K562 (cell line): ENCODE results near the gene TAAR2. TPM values are rescaled to one million over a fixed set of nuclear protein-coding genes. Genes with fewer than 3 reads are reported as not detected.

ENCODE experiments used
- ATAC-seq: fragments of 200-7000 bp; cut with Tn5 transposase; 3 replicates; pipeline ENCODE4 v1.9.1; 2020; ENCODE audit warnings: moderate library complexity
- BruUV-seq: library from RNA; stranded (reverse); fragments of 400-500 nt; replicated peaks from 2 replicates; lab custom pipeline; 2021; lab: Mats Ljungman, UMichigan
- CTCF ChIA-PET: fragments of 300-600 bp; formaldehyde crosslinking; extraction: SDS; loops from one replicate; lab custom pipeline; 2021; ENCODE audit warnings: low intra/inter-chr PET ratio; lab: Yijun Ruan, JAX
- POLR2A ChIA-PET: fragments of 300-600, 350-650 bp; sonication (Branson Sonifier 250); formaldehyde crosslinking; extraction: SDS; loops from one replicate; lab custom pipeline; 2021; ENCODE audit warnings: antibody characterized with exemption, inconsistent platforms; lab: Yijun Ruan, JAX
- DNase-seq, 4 experiments: peaks; one replicate each; pipeline versions ENCODE4 v3.0.0 to v3.0.0-alpha.2; 2011 to 2018; ENCODE audit warnings: low spot score in 3 of 4, mixed read lengths in 3 of 4; ENCODE audit errors: extremely low read depth in 1 of 4
- FAIRE-seq: peaks from 2 replicates; lab custom pipeline; 2011; peaks lifted over from hg19 to GRCh38; lab: Jason Lieb, UNC
- H2AFZ ChIP-seq: 2 replicates; pipeline ENCODE4 v1.6.0; 2011; ENCODE audit warnings: low read depth, low read length, control low read depth, inconsistent platforms
- H3K27ac ChIP-seq: fragments of 200-600 bp; 3 replicates; pipeline ENCODE4 v1.8.0; 2011; ENCODE audit warnings: low read depth, mild to moderate bottlenecking, control low read depth, inconsistent platforms, low read length, moderate library complexity, mixed read lengths; ENCODE audit errors: extremely low read depth
- H3K27me3 ChIP-seq, 2 experiments: fragments of 300-600 bp in 1 of 2; 2 replicates in 1 of 2; 3 replicates in 1 of 2; pipeline versions ENCODE4 v1.6.0 to v1.8.0; 2011; ENCODE audit warnings: inconsistent platforms in 2 of 2, low read length in 2 of 2, mild to moderate bottlenecking in 1 of 2, mixed read lengths in 1 of 2, moderate library complexity in 1 of 2; ENCODE audit not compliant: control insufficient read depth in 2 of 2, insufficient read depth in 2 of 2
- H3K36me3 ChIP-seq: fragments of 300-600 bp; 3 replicates; pipeline ENCODE4 v1.8.0; 2011; ENCODE audit warnings: mild to moderate bottlenecking, low read length, inconsistent platforms; ENCODE audit not compliant: control insufficient read depth, insufficient read depth
- H3K4me1 ChIP-seq, 2 experiments: fragments of 200-600 bp in 1 of 2; replicated peaks in 1 of 2; 2 replicates in 1 of 2; 3 replicates in 1 of 2; pipeline versions ENCODE4 v1.5.1 to v1.8.0; 2011; ENCODE audit warnings: inconsistent platforms in 2 of 2, low read length in 2 of 2, mild to moderate bottlenecking in 1 of 2, mixed read lengths in 1 of 2, moderate library complexity in 1 of 2; ENCODE audit not compliant: control insufficient read depth in 2 of 2, insufficient read depth in 2 of 2
- H3K4me2 ChIP-seq: 2 replicates; pipeline ENCODE4 v1.6.1; 2011; ENCODE audit warnings: low read length, control low read depth, inconsistent platforms, mixed read lengths; ENCODE audit not compliant: insufficient read depth
- H3K4me3 ChIP-seq: fragments of 200-600 bp; sonication (generic), shearing (Covaris generic); 2 replicates; pipeline ENCODE4 v1.5.1; 2016; ENCODE audit warnings: control low read depth, inconsistent platforms
- H3K79me2 ChIP-seq: fragments of 200-600 bp; 3 replicates; pipeline ENCODE4 v1.8.0; 2011; ENCODE audit warnings: low read length, inconsistent platforms; ENCODE audit not compliant: control insufficient read depth, insufficient read depth
- H3K9ac ChIP-seq, 2 experiments: 2 replicates each; pipeline versions ENCODE4 v1.6.0 to v1.6.1; 2011; ENCODE audit warnings: low read depth in 2 of 2, low read length in 2 of 2, control low read depth in 1 of 2, inconsistent platforms in 1 of 2, mild to moderate bottlenecking in 1 of 2, mixed read lengths in 1 of 2; ENCODE audit not compliant: insufficient read depth in 1 of 2
- H3K9me1 ChIP-seq: one replicate; pipeline ENCODE4 v1.6.0; 2011; ENCODE audit warnings: inconsistent platforms, mild to moderate bottlenecking, low read length, moderate library complexity; ENCODE audit not compliant: control insufficient read depth, insufficient read depth
- H3K9me3 ChIP-seq: replicated peaks from 2 replicates; pipeline ENCODE4 v1.5.1; 2011; ENCODE audit warnings: low read depth, low read length, inconsistent platforms; ENCODE audit not compliant: control insufficient read depth, insufficient read depth
- H4K20me1 ChIP-seq: replicated peaks from 2 replicates; pipeline ENCODE4 v1.6.1; 2011; ENCODE audit warnings: low read length, inconsistent platforms, mixed read lengths; ENCODE audit not compliant: control insufficient read depth, insufficient read depth
- BRD4 ChIP-seq: fragments of 200-600 bp; sonication (generic); IDR thresholded peaks from 2 replicates; pipeline ENCODE4 v1.6.1; 2017; ENCODE audit warnings: inconsistent platforms
- CEBPG ChIP-seq, 3 experiments: fragments of 200-800 bp in 1 of 3; sonication (Bioruptor generic) in 1 of 3; sonication (generic) in 1 of 3; formaldehyde crosslinking in 1 of 3; IDR thresholded peaks in 2 of 3; conservative IDR thresholded peaks in 1 of 3; 2 replicates each; pipeline versions ENCODE4 v1.6.1 to v1.8.0; 2016 to 2022; ENCODE audit warnings: missing compliant biosample characterization in 2 of 3, missing genetic modification characterization in 2 of 3, mild to moderate bottlenecking in 1 of 3, missing genetic modification reagents in 1 of 3
- FOS ChIP-seq: IDR thresholded peaks from 3 replicates; pipeline ENCODE4 v1.6.1; 2011; ENCODE audit not compliant: insufficient read length; ENCODE audit errors: extremely low read depth
- GABPB2 ChIP-seq: fragments of 250-450 bp; sonication (Bioruptor Pico); conservative IDR thresholded peaks from 2 replicates; pipeline ENCODE4 v1.5.1; 2021; ENCODE audit warnings: mild to moderate bottlenecking
- HNRNPH1 ChIP-seq: fragments of 200-400 bp; formaldehyde crosslinking; optimal IDR thresholded peaks from 2 replicates; pipeline ENCODE3; 2017; ENCODE audit warnings: low read depth, mild to moderate bottlenecking, low read length, moderate library complexity
- KAT8 ChIP-seq: fragments of 450-650 bp; IDR thresholded peaks from 2 replicates; pipeline ENCODE4 v1.6.1; 2016; ENCODE audit warnings: low read depth, mild to moderate bottlenecking
- KDM4B ChIP-seq, 2 experiments: fragments of 450-650 bp in 1 of 2; sonication (generic) in 1 of 2; IDR thresholded peaks; 2 replicates each; pipeline ENCODE4 v1.6.1; 2016 to 2017; ENCODE audit warnings: borderline replicate concordance in 2 of 2, antibody characterized with exemption in 1 of 2, low read depth in 1 of 2, mild to moderate bottlenecking in 1 of 2
- KLF10 ChIP-seq: fragments of 250-450 bp; sonication (Bioruptor Pico); IDR thresholded peaks from 2 replicates; pipeline ENCODE4 v1.6.1; 2021; ENCODE audit warnings: matching md5 sums
- NCOA1 ChIP-seq: fragments of 450-650 bp; IDR thresholded peaks from 2 replicates; pipeline ENCODE4 v1.6.1; 2016; ENCODE audit warnings: low read depth
- RBFOX2 ChIP-seq: fragments of 200-400 bp; formaldehyde crosslinking; IDR thresholded peaks from 2 replicates; pipeline ENCODE4 v1.6.1; 2017; ENCODE audit warnings: low read depth, mild to moderate bottlenecking, low read length, moderate library complexity
- RFX7 ChIP-seq: fragments of 250-450 bp; sonication (Bioruptor Pico); IDR thresholded peaks from 2 replicates; pipeline ENCODE4 v1.5.1; 2021; ENCODE audit warnings: mild to moderate bottlenecking
- TBL1XR1 ChIP-seq, 2 experiments: IDR thresholded peaks; 2 replicates each; pipeline ENCODE4 v1.6.1; 2012; ENCODE audit warnings: improper control_type of control experiment in 2 of 2, low read length in 2 of 2, mild to moderate bottlenecking in 1 of 2
- TBP ChIP-seq: optimal IDR thresholded peaks from 2 replicates; pipeline ENCODE3; 2011; ENCODE audit warnings: low read depth, low read length, improper control_type of control experiment
- ZKSCAN1 ChIP-seq: fragments of 150-350 bp; IDR thresholded peaks from 2 replicates; pipeline ENCODE4 v1.6.1; 2016; ENCODE audit warnings: low read depth, low read length
- ZNF124 ChIP-seq: sonication (generic); formaldehyde crosslinking; IDR thresholded peaks from 2 replicates; pipeline ENCODE4 v1.8.1; 2022; ENCODE audit warnings: missing genetic modification reagents
- ZNF175 ChIP-seq: fragments of 200-800 bp; sonication (Bioruptor generic); IDR thresholded peaks from 2 replicates; pipeline ENCODE4 v1.6.1; 2016; ENCODE audit warnings: low read depth, mild to moderate bottlenecking, missing genetic modification characterization, missing compliant biosample characterization
- ZNF23 ChIP-seq: fragments of 250-450 bp; sonication (Bioruptor Pico); IDR thresholded peaks from 2 replicates; pipeline ENCODE4 v1.4.0; 2020; ENCODE audit warnings: mild to moderate bottlenecking
- ZNF431 ChIP-seq: sonication (generic); formaldehyde crosslinking; IDR thresholded peaks from 2 replicates; pipeline ENCODE4 v1.8.0; 2022; ENCODE audit warnings: mild to moderate bottlenecking, missing genetic modification reagents
- WGBS: fragments of 100-300 bp; shearing (Covaris generic); methylation state at CpG from one replicate; pipeline ENCODE4 v1.1.6; 2016; ENCODE audit warnings: low coverage, mixed read lengths; ENCODE audit not compliant: insufficient coverage; ENCODE audit errors: missing lambda C conversion rate; 5-methylcytosine and 5-hydroxymethylcytosine counted together
- in situ Hi-C: fragments of 300-500 bp; cut with MboI; formaldehyde crosslinking; loops from 4 replicates; pipeline ENCODE4 v1.15.0; 2018; ENCODE audit warnings: inconsistent platforms, mixed read lengths
- intact Hi-C: fragments of 100-400 bp; cut with micrococcal nuclease; formaldehyde crosslinking; loops from 2 replicates; pipeline ENCODE4 v1.14.2; 2022
- polyA plus RNA-seq, 8 experiments: library from polyadenylated mRNA; depleted of rRNA in 4 of 8; stranded (reverse) in 5 of 8; unstranded in 3 of 8; fragments of >200 nt; fragmentation: Nextera tagmentation in 2 of 8; fragmentation: Illumina TruSeq in 1 of 8; extraction: Ambion mirVana in 2 of 8; extraction: Trizol in 1 of 8; gene quantifications; 2 replicates each; pipeline versions ENCODE4 v1.2.1 to v1.2.3, GENCODE V29; 2011 to 2014; ENCODE audit warnings: inconsistent platforms in 1 of 8, missing spikeins in 1 of 8
- total RNA-seq, 7 experiments: library from RNA; depleted of rRNA in 6 of 7; stranded (reverse); fragments of >200 nt in 6 of 7; fragmentation: Illumina TruSeq in 2 of 7; extraction: Trizol in 2 of 7; gene quantifications; 2 replicates each; pipeline versions ENCODE4 v1.2.1 to v1.2.3, GENCODE V29; 2011 to 2021; ENCODE audit warnings: low replicate concordance in 1 of 7
- TF ChIP-seq, protein P1 (sequence below): fragments of 250-450 bp; sonication (Bioruptor Pico); IDR thresholded peaks from 2 replicates; pipeline ENCODE4 v1.6.1; 2021; ENCODE audit warnings: mild to moderate bottlenecking

Gene TAAR2
- total and polyA plus RNA-seq, 9 of the 15 experiments (the other 6 are each of a cell fraction or from before 2014, with no cell fraction given) = not detected

DNA sequence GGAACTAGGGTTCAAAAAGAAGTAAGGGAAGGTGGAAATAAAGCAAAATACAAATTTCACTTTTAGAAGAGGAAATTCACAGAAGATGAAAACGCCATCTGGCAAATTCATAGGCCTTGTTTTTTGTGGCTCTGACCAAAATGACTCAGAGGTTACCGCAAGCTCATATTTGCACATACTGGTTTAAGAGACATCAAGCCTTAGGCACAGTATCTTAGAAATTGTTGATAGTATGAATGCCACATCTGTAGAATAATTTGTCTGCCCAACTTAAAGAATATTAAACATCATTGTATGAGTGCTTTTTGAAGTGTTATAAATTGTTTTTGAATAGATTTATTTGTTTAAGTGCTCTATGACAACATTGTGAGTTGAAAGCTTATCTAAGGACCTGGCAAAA is 24.3 kb upstream of the TAAR2 start:
- H3K4me3 ChIP-seq = no peak overlapping the region
- FAIRE-seq = no peak
- TF ChIP-seq KAT8 = no peak
- TF ChIP-seq FOS = no peak
- TF ChIP-seq KLF10 (CRISPR knock-in tag) = no peak
- TF ChIP-seq RBFOX2 = no peak
- TF ChIP-seq TBL1XR1 (IDR thresholded peaks at IDR 0.05; ENCODE audit: low read length in 2 of 2) = no peak
- TF ChIP-seq ZNF431 (CRISPR knock-in tag) = no peak
- no peak for TF ChIP-seq RFX7
- no peak for TF ChIP-seq KDM4B (IDR thresholded peaks at IDR 0.05; ENCODE audit: borderline replicate concordance in 2 of 2, low read depth in 1 of 2)
- TF ChIP-seq ZNF175 (CRISPR knock-in tag) = no peak
- no peak for TF ChIP-seq NCOA1
- TF ChIP-seq, protein P1, sequence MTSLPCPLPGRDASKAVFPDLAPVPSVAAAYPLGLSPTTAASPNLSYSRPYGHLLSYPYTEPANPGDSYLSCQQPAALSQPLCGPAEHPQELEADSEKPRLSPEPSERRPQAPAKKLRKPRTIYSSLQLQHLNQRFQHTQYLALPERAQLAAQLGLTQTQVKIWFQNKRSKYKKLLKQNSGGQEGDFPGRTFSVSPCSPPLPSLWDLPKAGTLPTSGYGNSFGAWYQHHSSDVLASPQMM (CRISPR knock-in tag) = no peak
- no peak for TF ChIP-seq ZNF23 (CRISPR knock-in tag)
- no peak for TF ChIP-seq BRD4
- no peak for TF ChIP-seq TBP
- TF ChIP-seq ZKSCAN1 = no peak
- TF ChIP-seq ZNF124 = no peak
- TF ChIP-seq HNRNPH1 = no peak
- TF ChIP-seq CEBPG (CRISPR knock-in tag; IDR thresholded peaks at IDR 0.05) = no peak
- TF ChIP-seq CEBPG (tag; conservative IDR thresholded peaks at IDR 0.05 in 1 of 2, IDR thresholded peaks at IDR 0.05 in 1 of 2) = no peak
- TF ChIP-seq GABPB2 (CRISPR knock-in tag) = no peak
- TF ChIP-seq, all 486 proteins: peak for 0
- ChIA-PET CTCF (no interaction called here), POLR2A (interaction anchor here (0.6 to 0.9 kb wide), 3 partner anchors 16 to 311 kb away, joined by 3 read pairs; partner anchors contain the start of gene RPS12)
- H3K4me2 ChIP-seq = no peak overlapping the region
- no TSS peak for BruUV-seq
- no peaks in the 10 kb centered on the region for H4K20me1 ChIP-seq
- no peak for ATAC-seq
- no peak overlapping the region for H2AFZ ChIP-seq
- 0% methylated on average over 2 of the region's 2 CpGs for WGBS
- no peak overlapping the region for H3K9ac ChIP-seq
- no peak for DNase-seq
- no peaks in the 10 kb centered on the region for H3K4me1 ChIP-seq
- H3K79me2 ChIP-seq = no peaks in the 10 kb centered on the region
- no peaks in the 10 kb centered on the region for H3K36me3 ChIP-seq
- in situ Hi-C loops (no loop called here), intact Hi-C loops (no loop called here)
- H3K27me3 ChIP-seq = no peaks in the 10 kb centered on the region
- no peaks in the 10 kb centered on the region for H3K9me3 ChIP-seq
- no peak overlapping the region for H3K27ac ChIP-seq
- no peaks in the 10 kb centered on the region for H3K9me1 ChIP-seq
